HepG2 (cell line): ENCODE measurements around the gene KRTDAP. TPM values are rescaled to one million over a fixed set of nuclear protein-coding genes. Genes with fewer than 3 reads are reported as not detected.

Source experiments
- AGO2 ChIP-seq: fragments of 200-400 bp; formaldehyde crosslinking; optimal IDR thresholded peaks from 2 replicates; pipeline ENCODE3; 2017; ENCODE audit warnings: mild to moderate bottlenecking, low read depth, low read length, moderate library complexity
- AHR ChIP-seq: IDR thresholded peaks from 2 replicates; pipeline ENCODE4 v1.6.1; 2018; ENCODE audit warnings: missing genetic modification reagents, missing compliant biosample characterization
- GABPA ChIP-seq, 2 experiments: IDR thresholded peaks; 2 replicates each; pipeline ENCODE4 v1.6.1; 2011 to 2016; ENCODE audit warnings: low read depth in 2 of 2, low read length in 1 of 2, missing biosample characterization in 1 of 2, missing genetic modification characterization in 1 of 2
- GRHL1 ChIP-seq: sonication (generic); formaldehyde crosslinking; conservative IDR thresholded peaks from 2 replicates; pipeline ENCODE4 v1.8.0; 2022; ENCODE audit warnings: missing genetic modification reagents
- HNF1A ChIP-seq, 2 experiments: sonication (generic) in 1 of 2; formaldehyde crosslinking in 1 of 2; IDR thresholded peaks; 2 replicates each; pipeline versions ENCODE4 v1.4.0 to v1.6.1; 2016 to 2020; ENCODE audit warnings: borderline replicate concordance in 1 of 2, low read depth in 1 of 2, mild to moderate bottlenecking in 1 of 2, missing genetic modification reagents in 1 of 2
- KAT7 ChIP-seq: IDR thresholded peaks from 2 replicates; pipeline ENCODE4 v1.6.1; 2018; ENCODE audit warnings: borderline replicate concordance, missing compliant biosample characterization
- MATR3 ChIP-seq: sonication (generic); formaldehyde crosslinking; IDR thresholded peaks from 2 replicates; pipeline ENCODE4 v1.4.0; 2020; ENCODE audit warnings: missing genetic modification reagents
- MLX ChIP-seq: IDR thresholded peaks from 2 replicates; pipeline ENCODE4 v1.6.1; 2016
- NRL ChIP-seq: sonication (generic); formaldehyde crosslinking; IDR thresholded peaks from 2 replicates; pipeline ENCODE4 v1.5.0; 2020; ENCODE audit warnings: missing genetic modification reagents, mild to moderate bottlenecking, moderate library complexity, borderline replicate concordance
- RFX3 ChIP-seq: IDR thresholded peaks from 2 replicates; pipeline ENCODE4 v1.6.1; 2016; ENCODE audit warnings: missing biosample characterization, missing genetic modification reagents
- RXRA ChIP-seq: sonication (generic); formaldehyde crosslinking; IDR thresholded peaks from 2 replicates; pipeline ENCODE4 v1.5.1; 2020; ENCODE audit warnings: missing genetic modification reagents
- ZBTB42 ChIP-seq: sonication (generic); formaldehyde crosslinking; IDR thresholded peaks from 2 replicates; pipeline ENCODE4 v1.5.0; 2020; ENCODE audit warnings: mild to moderate bottlenecking, missing genetic modification reagents
- ZFY ChIP-seq: sonication (generic); formaldehyde crosslinking; IDR thresholded peaks from 2 replicates; pipeline ENCODE4 v1.4.0; 2020; ENCODE audit warnings: missing genetic modification reagents
- ZNF441 ChIP-seq: sonication (generic); formaldehyde crosslinking; IDR thresholded peaks from 2 replicates; pipeline ENCODE4 v1.7.0; 2021; ENCODE audit warnings: missing genetic modification reagents, borderline replicate concordance
- ZNF503 ChIP-seq: sonication (generic); formaldehyde crosslinking; IDR thresholded peaks from 2 replicates; pipeline ENCODE4 v1.4.0; 2020; ENCODE audit warnings: missing genetic modification reagents
- ZNF577 ChIP-seq: sonication (generic); formaldehyde crosslinking; IDR thresholded peaks from 2 replicates; pipeline ENCODE4 v1.4.0; 2020; ENCODE audit warnings: mild to moderate bottlenecking, low read depth, missing genetic modification reagents, borderline replicate concordance
- ZNF607 ChIP-seq: sonication (generic); formaldehyde crosslinking; IDR thresholded peaks from 2 replicates; pipeline ENCODE4 v1.5.1; 2020; ENCODE audit warnings: missing genetic modification reagents, mild to moderate bottlenecking, borderline replicate concordance
- ZNF775 ChIP-seq: sonication (generic); formaldehyde crosslinking; IDR thresholded peaks from 2 replicates; pipeline ENCODE4 v1.4.0; 2020; ENCODE audit warnings: missing genetic modification reagents, mild to moderate bottlenecking, moderate library complexity, borderline replicate concordance
- polyA plus RNA-seq, 8 experiments: library from polyadenylated mRNA; depleted of rRNA in 3 of 8; stranded (reverse) in 7 of 8; unstranded in 1 of 8; fragments of >200 nt; fragmentation: Illumina TruSeq in 4 of 8; extraction: Trizol in 4 of 8; gene quantifications; 2 replicates each; pipeline versions ENCODE4 v1.2.1 to v1.2.3, GENCODE V29; 2011 to 2016; ENCODE audit warnings: low read depth in 4 of 8, missing spikeins in 1 of 8, mixed read lengths in 1 of 8; ENCODE audit not compliant: insufficient read depth in 1 of 8
- total RNA-seq, 5 experiments: library from RNA; depleted of rRNA; stranded (reverse); fragments of >200 nt; fragmentation: Illumina TruSeq; extraction: Trizol; gene quantifications; 2 replicates each; pipeline ENCODE4 v1.2.3, GENCODE V29; 2016; ENCODE audit warnings: low read depth in 1 of 5

Gene KRTDAP
- total and polyA plus RNA-seq, 2 of the 13 experiments (the other 11 are each of a cell fraction or from before 2014, with no cell fraction given) = 0.86 to 1.5 TPM

GRCh38 chr19:35533822-35534392, 43.6 kb upstream of the KRTDAP start (continued):
- TF ChIP-seq HNF1A (IDR thresholded peaks at IDR 0.05; ENCODE audit: low read depth) = no peak
- no peak for TF ChIP-seq HNF1A (CRISPR knock-in tag; IDR thresholded peaks at IDR 0.05; ENCODE audit: borderline replicate concordance)
- peak; percentile 13 for TF ChIP-seq AGO2
- TF ChIP-seq MATR3 (CRISPR knock-in tag) = no peak
- no peak for TF ChIP-seq NRL (CRISPR knock-in tag)
- TF ChIP-seq GRHL1 (CRISPR knock-in tag) = no peak
- TF ChIP-seq ZNF441 (CRISPR knock-in tag) = no peak
- TF ChIP-seq ZNF607 (CRISPR knock-in tag) = no peak
- TF ChIP-seq GABPA (IDR thresholded peaks at IDR 0.05; ENCODE audit: low read depth, low read length) = no peak
- 0 out of 2 replicates have a peak, but pooled peaks have one; percentile 18 for TF ChIP-seq GABPA (CRISPR knock-in tag; IDR thresholded peaks at IDR 0.05; ENCODE audit: low read depth)
- no peak for TF ChIP-seq ZNF503 (CRISPR knock-in tag)
- TF ChIP-seq AHR (CRISPR knock-in tag) = no peak
- no peak for TF ChIP-seq ZNF577 (CRISPR knock-in tag)
- TF ChIP-seq RXRA (CRISPR knock-in tag) = peak; percentile 51; the same call in 1 of the 2 replicates
- no peak for TF ChIP-seq MLX (CRISPR knock-in tag)
- TF ChIP-seq ZNF775 (CRISPR knock-in tag) = no peak
- no peak for TF ChIP-seq ZBTB42 (CRISPR knock-in tag)
- no peak for TF ChIP-seq KAT7 (CRISPR knock-in tag)
- TF ChIP-seq ZFY (CRISPR knock-in tag) = no peak
- TF ChIP-seq RFX3 (CRISPR knock-in tag) = no peak
